ENCODE measurements around the gene FHL2. TPM values are rescaled to one million over a fixed set of nuclear protein-coding genes. Genes with fewer than 3 reads are reported as not detected.

Gene FHL2
- total and polyA plus RNA-seq, 2 donors (not counting 3 experiments of a cell fraction or from before 2014, with no cell fraction given): 197 to 491 TPM

DNA sequence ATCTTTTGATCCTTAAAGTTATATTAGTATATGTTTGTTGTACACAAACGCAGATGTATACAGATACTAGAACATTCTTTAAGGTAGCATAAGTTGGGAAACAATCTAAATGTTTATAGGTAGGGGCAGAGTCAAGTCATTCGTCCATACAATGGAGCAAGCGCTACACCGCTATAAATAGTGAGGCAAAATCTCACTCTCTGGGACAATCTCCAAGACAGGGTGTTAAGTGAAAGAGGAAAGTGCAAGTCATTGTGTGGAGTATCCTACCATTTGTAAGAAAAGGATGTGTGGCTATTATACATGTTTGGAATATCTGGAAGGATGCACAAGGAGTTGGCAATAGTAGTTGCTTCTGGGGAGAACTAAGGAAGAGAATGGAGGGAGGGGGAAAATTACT is 16.2 kb upstream of the FHL2 start:
- Histone ChIP-seq H3K36me3 (ENCODE audit: control insufficient read depth in 2 of 2, extremely low read depth in 1 of 2, insufficient read depth in 2 of 2, low read length in 2 of 2) (no peaks in the 10 kb centered on the region), H3K4me2 (ENCODE audit: insufficient read depth, low read length) (no peak overlapping the region), H3K27me3 (ENCODE audit: control insufficient read depth in 2 of 2, insufficient read depth in 2 of 2, low read length in 2 of 2) (peaks cover 9 to 13% of the 10 kb centered on the region in 2 experiments), H3K9me3 (replicated peaks; ENCODE audit: control insufficient read depth, insufficient read depth, low read length) (no peaks in the 10 kb centered on the region), H3K79me2 (ENCODE audit: control insufficient read depth, insufficient read depth, low read length) (no peaks in the 10 kb centered on the region), H3K4me3 (replicated peaks in 1 of 3; ENCODE audit: insufficient read depth in 1 of 3, low read depth in 1 of 3, low read length in 3 of 3) (no peak overlapping the region), H3K9ac (replicated peaks; ENCODE audit: extremely low read depth, insufficient read depth, low read length) (no peak overlapping the region), H3K4me1 (ENCODE audit: control insufficient read depth, extremely low read depth, insufficient read depth, low read length) (peaks cover 10% of the 10 kb centered on the region), H2AFZ (ENCODE audit: low read depth, low read length) (no peak overlapping the region), H3K27ac (ENCODE audit: insufficient read depth, low read depth, low read length) (no peak overlapping the region), H4K20me1 (replicated peaks; ENCODE audit: control insufficient read depth, extremely low read depth, insufficient read depth, low read length) (no peaks in the 10 kb centered on the region), H3K9me1 (replicated peaks; ENCODE audit: control insufficient read depth, extremely low read depth, insufficient read depth, low read length) (no peaks in the 10 kb centered on the region)
- dilution Hi-C loops (cut with MboI; ENCODE audit: extremely low pct_ligation_motif_present, low sequenced_read_pairs) (no loop called here), intact Hi-C loops (cut with micrococcal nuclease) (no loop called here)
- ChIA-PET CTCF (no interaction called here), POLR2A (no interaction called here)
- BruUV-seq (replicated peaks): no TSS peak
- DNase-seq (ENCODE audit: low read depth, low spot score): no peak
- FAIRE-seq: no peak
- TF ChIP-seq, protein P1, sequence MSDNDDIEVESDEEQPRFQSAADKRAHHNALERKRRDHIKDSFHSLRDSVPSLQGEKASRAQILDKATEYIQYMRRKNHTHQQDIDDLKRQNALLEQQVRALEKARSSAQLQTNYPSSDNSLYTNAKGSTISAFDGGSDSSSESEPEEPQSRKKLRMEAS (IDR thresholded peaks at IDR 0.05; ENCODE audit: insufficient read depth, insufficient read length): no peak
- TF ChIP-seq JUN (IDR thresholded peaks at IDR 0.05; ENCODE audit: borderline replicate concordance, insufficient read depth, insufficient read length, low read depth) (no peak), GATA2 (IDR thresholded peaks at IDR 0.05; ENCODE audit: insufficient read depth, insufficient read length, low read depth, low read length) (no peak), FOS (IDR thresholded peaks at IDR 0.05; ENCODE audit: borderline replicate concordance, insufficient read depth, low read length) (no peak), POLR2AphosphoS5 (IDR thresholded peaks at IDR 0.05; ENCODE audit: insufficient read depth, low read depth, low read length) (no peak), MYC (IDR thresholded peaks at IDR 0.05; ENCODE audit: low read depth, low read length) (no peak), EZH2 (IDR thresholded peaks at IDR 0.05; ENCODE audit: borderline replicate concordance, low read depth, low read length, severe bottlenecking) (no peak), POLR2A (IDR thresholded peaks at IDR 0.05; ENCODE audit: low read depth, low read length) (no peak)
- TF ChIP-seq, protein P2, sequence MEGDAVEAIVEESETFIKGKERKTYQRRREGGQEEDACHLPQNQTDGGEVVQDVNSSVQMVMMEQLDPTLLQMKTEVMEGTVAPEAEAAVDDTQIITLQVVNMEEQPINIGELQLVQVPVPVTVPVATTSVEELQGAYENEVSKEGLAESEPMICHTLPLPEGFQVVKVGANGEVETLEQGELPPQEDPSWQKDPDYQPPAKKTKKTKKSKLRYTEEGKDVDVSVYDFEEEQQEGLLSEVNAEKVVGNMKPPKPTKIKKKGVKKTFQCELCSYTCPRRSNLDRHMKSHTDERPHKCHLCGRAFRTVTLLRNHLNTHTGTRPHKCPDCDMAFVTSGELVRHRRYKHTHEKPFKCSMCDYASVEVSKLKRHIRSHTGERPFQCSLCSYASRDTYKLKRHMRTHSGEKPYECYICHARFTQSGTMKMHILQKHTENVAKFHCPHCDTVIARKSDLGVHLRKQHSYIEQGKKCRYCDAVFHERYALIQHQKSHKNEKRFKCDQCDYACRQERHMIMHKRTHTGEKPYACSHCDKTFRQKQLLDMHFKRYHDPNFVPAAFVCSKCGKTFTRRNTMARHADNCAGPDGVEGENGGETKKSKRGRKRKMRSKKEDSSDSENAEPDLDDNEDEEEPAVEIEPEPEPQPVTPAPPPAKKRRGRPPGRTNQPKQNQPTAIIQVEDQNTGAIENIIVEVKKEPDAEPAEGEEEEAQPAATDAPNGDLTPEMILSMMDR (IDR thresholded peaks at IDR 0.05; ENCODE audit: extremely low read depth in 1 of 2, insufficient read depth in 1 of 2, low read depth in 1 of 2, low read length in 2 of 2): no peak

Measured in endothelial cell of umbilical vein (primary cell).